GM18951 (cell line): ENCODE measurements around the gene SPTLC2.

Experiments
- POLR2A ChIP-seq: IDR thresholded peaks from 4 replicates; pipeline ENCODE4 v1.6.1; 2011; ENCODE audit warnings: mild to moderate bottlenecking; ENCODE audit not compliant: insufficient read length, insufficient read depth; ENCODE audit errors: extremely low read depth
- in situ Hi-C: fragments of 300-500 bp; cut with MboI; formaldehyde crosslinking; loops from one replicate; pipeline ENCODE4 v1.12.0; 2022; ENCODE audit warnings: low sequenced_read_pairs, mixed read lengths, inconsistent platforms; ENCODE audit not compliant: unreplicated experiment

SPTLC2 gene

DNA sequence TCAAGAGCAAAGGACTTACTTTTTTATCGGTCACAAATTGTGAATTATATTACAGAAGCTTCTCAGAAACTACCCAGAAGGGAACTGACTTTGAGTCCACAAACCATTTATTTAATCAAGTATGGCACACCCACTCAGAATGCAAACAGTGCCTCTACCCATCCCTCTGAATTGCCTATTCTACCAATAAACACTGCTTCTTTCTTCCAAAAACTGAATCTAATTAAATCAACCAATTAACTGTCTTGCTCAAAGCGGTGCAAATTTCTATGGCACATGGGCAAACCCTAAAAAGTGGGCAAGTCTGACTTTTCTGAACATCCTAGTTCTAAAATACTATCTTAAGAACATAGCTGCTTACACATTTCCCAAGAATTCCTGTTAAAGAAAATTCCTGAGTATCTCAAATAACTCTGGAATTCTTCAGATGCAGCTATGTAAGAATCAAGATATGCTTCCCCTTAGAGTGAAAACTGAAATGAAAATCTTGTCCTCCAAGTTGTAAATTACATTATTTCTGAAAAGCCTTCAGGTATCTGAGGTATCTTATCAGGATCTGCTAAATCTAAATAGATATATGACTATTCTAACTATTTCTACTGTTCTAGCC, 4.3 kb downstream of the SPTLC2 start:
- TF ChIP-seq POLR2A, result no peak
- in situ Hi-C loops, result no loop called here

GRCh38 chr14:77610553-77610952, 5.9 kb downstream of the SPTLC2 start:
- in situ Hi-C loops, result no loop called here
- TF ChIP-seq POLR2A, result no peak

DNA sequence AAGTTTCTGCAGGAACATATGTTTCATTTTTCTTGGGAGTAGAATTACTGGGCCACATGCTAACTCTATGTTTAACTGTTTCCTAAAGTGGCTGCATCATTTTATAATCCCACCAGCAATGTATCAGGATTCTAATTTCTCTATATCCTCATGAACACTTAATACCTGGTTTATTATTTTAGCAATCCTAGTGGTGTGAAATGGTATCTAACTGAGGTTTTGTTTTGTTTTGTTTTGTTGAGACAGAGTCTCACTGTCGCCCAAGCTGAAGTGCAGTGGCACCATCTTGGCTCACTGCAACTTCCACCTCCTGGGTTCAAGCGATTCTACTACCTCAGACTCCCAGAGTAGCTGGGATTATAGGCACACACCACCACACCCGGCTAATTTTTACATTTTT, 6.5 kb downstream of the SPTLC2 start:
- no peak for TF ChIP-seq POLR2A
- in situ Hi-C loops, result no loop called here

GRCh38 chr14:77607741-77608302, 8.6 kb downstream of the SPTLC2 start:
- no peak for TF ChIP-seq POLR2A
- in situ Hi-C loops, result no loop called here

DNA sequence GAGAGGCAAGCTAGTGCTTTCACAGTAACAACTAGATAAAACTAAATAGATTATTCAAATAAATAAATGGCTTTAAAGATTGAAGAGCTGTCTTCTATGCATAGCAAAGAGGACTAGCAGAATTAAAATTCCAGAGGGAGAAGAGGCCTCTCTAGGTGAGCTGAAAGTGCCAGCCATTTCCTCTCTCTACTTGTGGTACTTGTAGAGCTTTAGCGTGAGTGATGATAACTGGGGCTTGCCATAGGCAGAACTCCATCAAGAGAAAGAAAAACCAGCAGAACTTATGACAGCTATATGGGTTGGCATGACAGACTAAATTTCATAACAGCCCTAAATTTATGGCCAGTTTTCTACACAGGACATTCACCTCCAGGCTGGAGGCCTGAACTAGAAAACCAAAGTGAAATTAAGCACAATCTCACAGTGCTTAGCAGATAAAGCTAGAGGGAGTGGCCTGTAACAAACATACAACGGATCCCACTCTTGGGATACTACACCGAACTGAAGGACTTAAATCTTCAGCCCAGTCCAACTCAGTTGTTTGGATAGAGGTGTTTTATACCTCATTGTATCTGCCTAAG, 11.0 kb downstream of the SPTLC2 start:
- in situ Hi-C loops, result no loop called here
- TF ChIP-seq POLR2A, result no peak

DNA sequence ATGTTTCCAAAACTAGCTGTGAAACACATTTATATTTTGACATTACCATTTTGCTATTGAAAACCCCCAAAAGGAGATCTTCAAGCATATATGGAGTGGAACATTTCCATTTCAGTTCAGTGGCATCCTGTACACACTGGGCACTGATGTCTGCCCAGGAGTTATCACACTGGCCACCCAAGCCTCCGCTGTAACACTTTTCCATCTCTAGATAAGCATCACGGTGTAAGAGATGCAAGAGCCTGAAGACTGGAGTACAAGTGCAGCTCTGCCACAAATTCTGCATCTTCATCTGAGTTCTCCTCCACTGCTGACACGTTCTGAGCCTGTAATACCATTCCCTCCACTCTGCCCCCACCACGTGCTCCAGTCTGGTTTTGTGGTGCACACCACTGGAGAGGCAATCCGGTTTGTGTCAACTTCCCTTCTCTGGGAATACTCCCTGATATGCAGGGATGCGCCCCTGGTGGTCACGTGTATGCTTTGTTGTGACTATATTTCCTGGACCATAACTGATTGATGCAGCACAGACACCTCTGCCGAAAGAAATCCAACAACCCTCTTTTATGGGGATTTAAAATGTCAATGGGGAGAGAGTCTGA, 12.7 kb downstream of the SPTLC2 start:
- TF ChIP-seq POLR2A, result no peak
- in situ Hi-C loops, result no loop called here

DNA sequence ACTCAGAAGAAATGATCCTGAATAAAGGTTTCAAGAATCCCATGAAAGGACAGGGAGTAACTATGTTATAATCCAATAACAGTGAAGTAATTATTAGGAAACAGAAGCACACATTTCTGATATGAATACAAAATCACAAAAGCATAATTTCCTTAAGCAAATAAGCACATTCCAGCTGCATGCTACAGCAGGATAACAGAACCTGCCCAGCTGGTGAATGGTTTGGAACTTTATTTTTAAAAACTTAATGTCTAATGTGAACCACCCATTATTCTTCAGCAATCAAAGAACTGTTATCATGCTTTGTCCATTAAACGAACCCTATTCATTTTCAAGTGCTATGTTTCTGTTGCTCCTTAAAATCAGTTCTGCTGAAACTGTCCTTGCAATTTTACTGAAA, 13.4 kb downstream of the SPTLC2 start:
- in situ Hi-C loops, result no loop called here

GRCh38 chr14:77601846-77602619, 14.4 kb downstream of the SPTLC2 start:
- TF ChIP-seq POLR2A, result no peak

More for the DNA sequence above, 13.4 kb downstream of the SPTLC2 start:
- TF ChIP-seq POLR2A, result no peak

GRCh38 chr14:77599889-77600288, 16.5 kb downstream of the SPTLC2 start:
- in situ Hi-C loops, result no loop called here
- no peak for TF ChIP-seq POLR2A

More at GRCh38 chr14:77601846-77602619, 14.4 kb downstream of the SPTLC2 start:
- in situ Hi-C loops, result no loop called here

DNA sequence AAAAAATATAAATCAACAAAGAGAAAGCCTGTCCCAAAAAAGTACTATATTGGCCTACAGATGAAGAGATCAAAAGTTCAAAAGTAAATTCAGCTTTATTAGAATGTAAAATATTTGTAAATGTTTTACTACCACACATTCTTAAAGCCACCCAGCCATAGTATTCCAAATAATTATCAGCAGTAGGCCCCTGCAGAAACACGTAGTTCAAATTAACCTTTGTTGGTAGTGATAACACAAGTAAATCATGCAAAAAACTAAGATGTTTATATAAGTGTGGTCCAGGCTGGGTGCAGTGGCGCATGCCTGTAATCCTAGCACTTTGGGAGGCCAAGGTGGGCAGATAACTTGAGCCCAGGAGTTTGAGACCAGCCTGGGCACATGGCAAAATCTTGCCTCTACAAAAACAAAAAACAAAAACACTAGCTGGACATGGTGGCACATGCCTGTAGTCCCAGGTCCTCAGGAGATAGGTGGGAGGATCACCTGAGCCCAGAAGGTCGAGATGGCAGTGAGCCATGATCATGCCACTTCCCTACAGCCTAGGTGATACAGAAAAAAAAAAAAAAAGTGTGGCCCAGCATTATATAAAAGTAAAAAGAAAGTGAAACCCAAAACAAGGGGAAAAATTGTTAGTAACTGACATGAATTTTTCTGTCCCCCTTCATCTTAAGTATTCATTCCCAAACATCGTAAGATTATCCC, 17.9 kb downstream of the SPTLC2 start:
- in situ Hi-C loops, result no loop called here

DNA sequence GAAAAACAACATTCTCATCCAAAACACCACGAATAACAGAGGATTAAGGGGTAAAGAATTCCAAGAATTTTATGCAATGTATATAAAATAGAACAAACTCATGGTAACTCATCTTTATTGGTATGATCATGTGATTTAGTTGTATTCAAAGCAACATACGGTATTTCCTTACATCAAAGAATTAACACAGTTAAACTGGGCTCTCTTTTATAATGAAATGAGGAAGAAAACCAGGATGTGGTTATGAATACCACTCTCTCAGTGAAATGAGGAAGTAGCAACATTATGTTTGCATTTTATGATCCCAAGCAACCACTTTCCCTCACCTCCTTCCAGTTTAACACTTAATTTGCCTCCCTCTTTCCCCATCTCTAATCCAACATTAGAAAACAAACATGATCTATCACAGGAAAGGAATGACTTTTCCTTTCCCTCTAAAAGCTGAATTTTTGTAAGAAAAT, 22.9 kb downstream of the SPTLC2 start:
- in situ Hi-C loops, result no loop called here
- no peak for TF ChIP-seq POLR2A

More for the DNA sequence above, 17.9 kb downstream of the SPTLC2 start:
- TF ChIP-seq POLR2A, result no peak

- no peak for TF ChIP-seq POLR2A
- in situ Hi-C loops, result no loop called here
These were observed 25.5 kb downstream of the SPTLC2 start for GRCh38 chr14:77590845-77591485.
